Breast epithelium (tissue), 3 donors: ENCODE results near the gene PPIG.

ENCODE experiments used
- CTCF ChIP-seq, 3 donors: fragments of 450-650 bp; IDR thresholded peaks; one replicate each; pipeline ENCODE4 v1.5.1; 2016 to 2017; ENCODE audit warnings: antibody characterized with exemption in 3 of 3, mild to moderate bottlenecking in 3 of 3, moderate library complexity in 3 of 3
- POLR2A ChIP-seq: fragments of 450-650 bp; IDR thresholded peaks from one replicate; pipeline ENCODE4 v1.6.1; 2016; ENCODE audit warnings: antibody characterized with exemption, mild to moderate bottlenecking, moderate library complexity
- POLR2AphosphoS5 ChIP-seq, 3 donors: sonication (generic); formaldehyde crosslinking; IDR thresholded peaks; one replicate each; pipeline ENCODE4 v1.6.1; 2017; ENCODE audit warnings: antibody characterized with exemption in 3 of 3

GRCh38 chr2:169637620-169638019 is 53.5 kb downstream of the PPIG start:
- no peak for TF ChIP-seq POLR2A
- TF ChIP-seq CTCF (IDR thresholded peaks at IDR 0.05): no peak
- TF ChIP-seq POLR2AphosphoS5 (IDR thresholded peaks at IDR 0.05): no peak
